Measurements from ENCODE around the gene MX2.

- no peak for TF ChIP-seq CTCF (conservative IDR thresholded peaks at IDR 0.05 in 1 of 2, IDR thresholded peaks at IDR 0.05 in 1 of 2; ENCODE audit: extremely low read depth in 1 of 2, insufficient read depth in 1 of 2, low read depth in 1 of 2, low read length in 2 of 2)
- no peak for TF ChIP-seq EZH2 (IDR thresholded peaks at IDR 0.05; ENCODE audit: borderline replicate concordance, low read length)
These were observed 32.9 kb upstream of the MX2 start for GRCh38 chr21:41328660-41329607.
